Hypothalamus (tissue), 51 donors: ENCODE results near the gene HLA-DPA1.
A peak's percentile ranks its signal among the peaks of the same experiment; 100 is the strongest.
"Not testable (repeated sequence)": the region's sequence is repeated elsewhere in the genome, so short reads cannot be mapped to it uniquely, and the experiment has no call there.

Source experiments
- DNase-seq, 51 donors: peaks; one replicate each; lab custom pipeline; 2025; lab: John Stamatoyannopoulos, UW

The HLA-DPA1 gene

DNA sequence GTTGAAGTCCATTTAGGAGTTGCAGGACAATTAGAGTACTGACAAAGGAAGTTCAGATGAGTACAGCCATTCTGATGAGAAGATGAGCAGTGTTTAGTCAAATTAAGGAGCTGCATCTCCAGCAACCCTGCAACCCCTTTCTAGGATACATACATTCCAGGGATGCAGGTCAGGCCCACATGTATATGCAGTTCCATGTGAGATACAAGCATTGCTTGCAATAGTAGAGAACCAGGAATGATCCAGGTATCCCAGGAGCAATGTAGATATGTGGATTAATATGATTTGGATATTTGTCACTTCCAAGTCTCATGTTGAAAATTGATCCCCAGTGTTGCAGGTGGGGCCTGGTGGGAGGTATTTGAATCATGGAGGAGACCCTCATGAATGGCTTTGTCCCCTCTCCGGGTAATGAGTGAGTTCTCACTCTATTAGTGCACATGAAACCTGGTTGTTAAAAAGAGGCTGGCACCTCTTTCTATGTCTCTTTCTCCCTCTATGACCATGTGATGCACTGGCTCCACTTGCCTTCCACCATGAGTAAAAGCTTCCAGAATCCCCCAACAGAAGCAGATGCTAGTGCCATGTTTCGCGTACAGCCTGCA is 6.4 kb downstream of the HLA-DPA1 start:
- DNase-seq, result no peak

- DNase-seq, result no peak
Observed at GRCh38 chr6:33065312-33065711, 8.1 kb downstream of the HLA-DPA1 start.

GRCh38 chr6:33064723-33065122 is 8.7 kb downstream of the HLA-DPA1 start:
- DNase-seq, result no peak

- DNase-seq, result not testable (repeated sequence)
Observed at GRCh38 chr6:33063435-33063834, 10.0 kb downstream of the HLA-DPA1 start.

DNA sequence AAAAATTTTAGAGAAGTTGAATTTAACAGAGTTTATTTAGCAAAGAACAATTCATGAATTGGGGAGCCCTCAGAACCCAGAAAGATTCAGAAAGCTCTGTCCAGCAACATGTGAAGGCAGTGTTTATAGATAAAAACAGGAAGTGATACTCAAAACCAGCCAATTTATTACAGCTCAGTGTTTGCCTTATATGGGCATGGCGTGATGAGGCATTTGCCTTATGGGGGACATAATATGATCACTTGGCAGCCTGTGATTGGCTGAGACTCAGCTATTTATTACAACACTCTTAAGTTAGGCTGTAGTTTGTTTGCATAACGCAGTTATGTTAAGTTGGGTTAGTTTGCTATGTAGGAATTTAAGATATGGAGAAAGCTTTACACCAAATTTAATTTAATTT is 11.5 kb downstream of the HLA-DPA1 start:
- DNase-seq, result no peak

GRCh38 chr6:33057222-33058150 is 16.0 kb downstream of the HLA-DPA1 start:
- DNase-seq, result peak in 1 of 51 donors; percentile 16

GRCh38 chr6:33053230-33053629 is 20.2 kb downstream of the HLA-DPA1 start:
- no peak for DNase-seq

DNA sequence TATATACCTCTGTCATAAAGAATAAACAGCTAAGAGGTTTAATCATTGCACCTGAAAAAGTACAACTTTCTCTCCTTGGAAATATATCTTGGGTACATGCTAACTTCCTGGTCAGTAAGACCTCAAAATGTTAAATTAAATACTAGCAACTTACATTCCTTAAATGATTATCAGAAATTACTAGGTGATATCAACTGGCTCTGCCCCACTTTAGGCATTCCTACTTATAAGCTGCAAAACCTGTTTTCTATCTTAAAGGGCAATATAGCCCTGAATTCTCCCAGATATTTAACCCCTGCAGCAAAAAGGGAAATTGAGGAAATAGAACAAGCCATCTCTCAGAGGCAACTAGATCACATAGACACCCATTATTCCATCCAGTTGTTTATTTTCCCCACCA is 20.8 kb downstream of the HLA-DPA1 start:
- no peak for DNase-seq

DNA sequence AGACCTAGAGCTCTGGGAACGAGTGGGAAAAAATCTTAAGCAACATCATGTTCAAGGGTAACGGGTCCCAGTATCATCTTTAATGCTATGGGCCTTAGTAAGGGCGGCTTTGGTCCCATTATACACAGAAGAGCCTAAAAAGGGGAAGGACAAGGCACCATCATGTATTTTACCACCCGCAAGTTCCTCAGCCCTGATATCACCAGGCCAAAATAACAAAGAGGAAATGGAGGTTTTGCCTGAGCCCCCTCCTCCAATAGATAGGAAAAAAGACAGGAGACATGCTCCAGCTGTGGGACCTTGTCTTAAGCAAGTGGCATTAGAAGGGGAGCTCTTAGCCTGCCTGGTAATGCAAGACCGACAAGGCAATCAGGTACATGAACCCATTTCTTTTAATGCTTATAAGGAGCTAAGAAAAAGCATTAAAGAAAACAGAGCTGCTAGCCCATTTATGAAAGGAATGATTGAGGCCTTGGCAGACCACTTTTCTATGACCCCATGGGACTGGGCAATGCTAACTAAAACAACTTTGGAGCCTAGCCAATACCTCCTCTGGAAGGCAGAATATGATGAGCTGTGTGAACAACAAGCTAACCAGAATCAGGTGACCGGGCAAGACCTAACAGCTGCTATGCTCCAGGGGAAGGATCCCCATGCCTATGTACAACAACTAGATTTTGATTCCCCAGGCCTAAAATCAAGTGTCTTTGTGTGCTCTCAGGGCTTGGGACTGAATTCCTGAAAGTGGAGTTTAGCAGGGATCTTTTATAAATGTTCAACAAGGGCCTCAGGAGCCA is 23.2 kb downstream of the HLA-DPA1 start:
- no peak for DNase-seq

DNA sequence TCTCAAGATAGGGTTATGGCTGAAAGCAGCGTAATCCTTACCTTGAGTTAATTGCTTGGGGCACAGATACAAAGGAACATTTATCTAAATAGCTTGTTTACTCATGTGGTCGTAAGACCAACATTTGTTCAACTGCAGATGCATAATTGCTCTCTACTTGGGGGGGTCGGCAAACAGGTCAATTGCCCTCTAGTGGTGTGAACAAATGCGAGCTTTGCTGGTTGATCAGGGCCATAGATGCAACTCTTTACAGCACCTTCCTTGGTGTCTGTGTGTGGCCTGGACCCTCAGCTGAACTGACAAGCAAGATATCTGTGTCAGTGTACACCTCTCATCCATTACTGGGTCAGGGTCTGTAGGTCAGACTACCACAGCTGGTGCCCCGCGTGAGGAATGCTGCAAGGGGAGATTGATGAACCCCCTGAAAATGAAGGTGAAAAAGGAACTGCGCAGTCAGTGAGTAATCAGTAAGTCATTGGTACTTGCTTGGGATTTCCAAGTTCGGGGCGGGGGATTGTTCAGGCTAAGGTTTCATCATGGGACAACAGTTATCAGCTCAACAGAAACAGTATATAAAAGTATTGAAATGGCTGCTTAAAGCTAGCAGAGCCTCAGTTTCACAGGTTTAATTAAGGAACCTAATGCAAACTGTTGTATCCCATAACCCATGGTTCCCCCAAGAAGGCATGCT is 24.0 kb downstream of the HLA-DPA1 start:
- DNase-seq, result no peak

DNA sequence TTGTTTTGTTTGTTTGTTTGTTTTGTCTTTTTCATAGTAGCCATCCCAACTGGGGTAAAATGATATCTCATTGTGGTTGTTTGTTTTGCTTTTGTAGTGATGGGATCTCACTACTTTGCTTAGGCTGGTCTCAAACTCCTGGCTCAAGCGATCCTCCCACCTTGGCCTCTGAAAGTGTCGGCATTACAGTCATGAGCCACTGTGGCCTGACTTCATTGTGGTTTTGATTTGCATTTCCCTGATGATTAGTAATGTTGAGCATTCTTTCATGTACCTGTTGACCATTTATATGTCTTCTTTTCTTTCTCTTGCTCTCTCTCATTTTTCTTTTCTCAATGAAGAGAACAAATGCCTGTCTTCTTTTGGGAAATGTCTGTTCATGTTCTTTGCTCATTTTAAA is 33.3 kb downstream of the HLA-DPA1 start:
- DNase-seq, result no peak

GRCh38 chr6:33036535-33036934 is 36.9 kb downstream of the HLA-DPA1 start:
- DNase-seq, result no peak

- DNase-seq, result no peak
Observed at GRCh38 chr6:33034554-33034953, 38.9 kb downstream of the HLA-DPA1 start.

DNA sequence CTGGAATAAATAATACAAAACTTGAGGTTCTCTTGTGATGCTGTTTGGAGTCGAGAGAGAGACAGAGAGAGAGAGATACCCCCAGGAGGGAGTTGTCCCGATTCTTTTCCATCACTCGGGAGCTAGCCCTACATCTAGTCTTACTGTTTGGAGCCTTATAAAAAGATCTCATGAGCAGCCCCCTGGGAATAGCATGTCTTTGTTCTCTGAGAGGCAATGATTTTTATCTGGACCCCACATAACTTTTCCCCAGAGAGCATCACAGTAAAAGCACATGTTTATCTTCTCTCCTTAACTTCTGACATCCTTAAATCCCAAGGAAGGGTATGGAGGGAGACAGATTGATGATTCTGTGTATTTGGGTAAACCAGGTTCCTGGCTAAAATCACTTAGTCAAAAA is 43.2 kb downstream of the HLA-DPA1 start:
- no peak for DNase-seq

DNA sequence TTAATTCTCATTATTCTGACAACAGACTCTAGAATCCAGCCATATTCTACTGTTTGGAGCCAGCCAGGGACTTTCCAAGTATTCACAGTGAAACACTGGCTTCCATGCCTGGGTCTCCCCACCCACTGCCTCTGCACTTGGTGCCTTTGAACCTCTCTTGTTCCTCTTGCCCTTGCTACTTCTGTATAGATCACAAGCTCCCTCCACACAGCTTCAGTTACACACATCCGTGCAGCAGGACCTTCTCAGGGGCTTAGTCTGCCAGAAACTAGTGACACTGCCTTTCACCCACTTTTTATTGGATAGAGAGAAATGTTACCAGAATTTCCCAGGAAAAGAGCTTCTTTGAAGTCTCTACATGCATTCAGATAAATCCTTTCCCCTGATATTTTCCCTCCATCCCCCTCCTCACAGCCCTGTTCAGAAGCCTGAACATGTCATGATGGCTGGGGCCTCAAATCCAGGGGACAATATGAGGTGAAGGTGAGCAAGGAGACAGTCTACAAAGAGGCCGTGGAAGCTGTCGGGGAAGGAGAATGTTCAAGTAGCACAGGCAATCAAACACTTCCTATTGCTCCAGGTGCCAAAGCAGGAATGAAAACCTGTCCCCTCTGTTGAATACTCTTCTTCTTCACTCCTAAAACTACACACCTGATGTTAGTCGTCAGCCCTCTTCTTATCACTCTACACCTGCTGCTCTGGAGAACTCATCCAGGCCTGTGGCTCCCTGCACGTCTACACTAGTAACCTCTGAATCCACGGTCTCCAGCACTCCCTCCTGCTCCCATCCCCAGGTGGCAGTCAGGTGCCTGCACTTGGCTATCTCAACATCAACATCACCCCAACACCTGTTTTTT is 43.9 kb downstream of the HLA-DPA1 start:
- DNase-seq, result peak in 11 of 51 donors; percentile 11 to 32 (median 20)

DNA sequence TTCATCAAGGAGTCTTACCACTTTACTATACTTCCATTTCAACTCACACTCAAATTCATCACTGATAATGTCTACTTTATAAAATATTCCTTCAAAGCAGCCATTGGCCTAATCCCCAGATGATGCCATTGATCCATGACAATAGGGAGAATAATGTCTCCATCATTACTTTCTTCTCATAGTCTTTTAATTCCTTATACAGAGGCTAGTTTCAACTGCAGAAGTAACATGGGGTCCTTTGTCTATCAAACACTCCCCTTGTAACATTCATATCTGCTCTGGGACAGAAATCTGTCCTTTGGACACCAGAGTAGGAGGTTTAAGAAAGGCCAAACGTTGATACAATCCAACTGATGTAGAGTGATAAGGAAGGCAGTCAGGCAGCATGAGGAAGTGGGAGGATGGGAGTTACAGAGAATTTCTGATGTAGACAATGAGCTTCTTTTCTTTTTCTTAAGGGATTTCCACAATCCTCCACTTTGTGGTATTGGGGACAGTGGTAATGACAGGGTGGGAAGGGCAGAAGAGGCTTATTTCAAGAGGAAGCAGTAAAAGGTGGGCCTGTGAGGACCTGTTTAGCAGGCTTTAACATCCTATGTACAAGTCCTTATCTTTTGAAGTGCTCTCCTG is 45.1 kb downstream of the HLA-DPA1 start:
- DNase-seq, result peak in 1 of 51 donors; percentile 6

GRCh38 chr6:33024521-33024920 is 48.9 kb downstream of the HLA-DPA1 start:
- no peak for DNase-seq

DNA sequence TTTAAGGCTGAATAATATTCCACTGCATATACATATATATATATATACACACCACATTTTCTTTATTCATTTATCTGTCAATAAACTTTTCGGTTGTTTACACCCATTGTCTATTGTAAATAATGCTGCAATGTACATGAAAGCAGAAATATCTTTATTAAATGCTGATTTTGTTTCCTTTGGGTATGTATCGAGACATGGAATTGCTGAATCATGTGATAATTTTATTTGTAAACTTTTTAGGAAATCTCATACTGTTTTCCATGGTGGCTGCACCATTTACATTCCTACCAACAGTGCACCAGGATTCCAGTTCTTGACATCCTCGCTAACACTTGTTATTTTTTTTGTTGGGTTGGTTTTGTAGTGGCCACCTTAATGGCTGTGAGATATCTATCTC is 49.9 kb downstream of the HLA-DPA1 start:
- DNase-seq, result no peak

DNA sequence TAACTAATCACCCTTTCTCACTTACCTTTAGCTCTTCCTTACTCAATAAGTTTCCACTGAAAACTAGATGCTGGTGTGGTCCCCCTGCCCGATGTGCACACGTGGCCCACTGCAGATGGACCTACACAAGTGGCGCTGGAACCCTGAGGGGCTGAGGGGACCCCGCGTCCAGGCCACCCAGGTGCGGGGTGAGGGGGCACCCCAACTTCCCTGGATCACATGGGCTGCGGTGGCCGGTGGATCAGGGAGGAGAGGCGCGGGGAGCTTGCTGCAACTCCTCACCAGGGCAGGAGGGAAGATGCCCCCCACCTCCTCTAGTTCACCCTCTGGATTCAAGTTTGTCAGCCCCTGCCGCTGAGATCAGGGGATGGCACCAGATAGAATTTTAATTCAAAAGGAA is 51.5 kb downstream of the HLA-DPA1 start:
- DNase-seq, result no peak
